Panc1 (cell line): ENCODE data around the gene SULT2B1. TPM values are rescaled to one million over a fixed set of nuclear protein-coding genes. Genes with fewer than 3 reads are reported as not detected.

Experiments used
- ATAC-seq: fragments of 200-7000 bp; cut with Tn5 transposase; 2 replicates; pipeline ENCODE4 v1.9.1; 2020; ENCODE audit warnings: mild to moderate bottlenecking, moderate library complexity
- BruUV-seq: library from RNA; stranded (reverse); fragments of 400-500 nt; replicated peaks from 2 replicates; lab custom pipeline; 2021; lab: Mats Ljungman, UMichigan
- CTCF ChIA-PET: fragments of 300-600 bp; sonication (Branson Sonifier 250); formaldehyde crosslinking; loops from one replicate; lab custom pipeline; 2022; ENCODE audit warnings: antibody characterized with exemption; lab: Charles Lee
- POLR2A ChIA-PET: fragments of 300-600 bp; sonication (Branson Sonifier 250); formaldehyde crosslinking; loops from one replicate; lab custom pipeline; 2022; ENCODE audit warnings: antibody characterized with exemption; lab: Charles Lee
- DNase-seq: peaks from one replicate; pipeline ENCODE4 v3.0.0-alpha.2; 2010; ENCODE audit warnings: low read depth, low spot score
- H3K27ac ChIP-seq: 2 replicates; pipeline ENCODE4 v1.5.1; 2011; ENCODE audit warnings: mild to moderate bottlenecking, low read length, inconsistent platforms
- H3K27me3 ChIP-seq: fragments of 200-500 bp; sonication (Bioruptor generic); 2 replicates; pipeline ENCODE4 v1.6.0; 2014; ENCODE audit warnings: low read length, inconsistent platforms; ENCODE audit not compliant: control insufficient read depth, insufficient read depth
- H3K36me3 ChIP-seq: fragments of 200-500 bp; sonication (Bioruptor generic); 2 replicates; pipeline ENCODE4 v1.5.1; 2014; ENCODE audit warnings: inconsistent platforms, mild to moderate bottlenecking, low read length, moderate library complexity; ENCODE audit not compliant: control insufficient read depth, insufficient read depth
- H3K4me1 ChIP-seq: 2 replicates; pipeline ENCODE4 v1.5.1; 2011; ENCODE audit warnings: inconsistent platforms, mild to moderate bottlenecking, low read length, moderate library complexity; ENCODE audit not compliant: control insufficient read depth, insufficient read depth
- H3K4me3 ChIP-seq, 2 experiments: 2 replicates each; pipeline ENCODE4 v1.5.1; 2011 to 2012; ENCODE audit warnings: low read depth in 2 of 2, low read length in 2 of 2, mild to moderate bottlenecking in 2 of 2, inconsistent platforms in 1 of 2, moderate library complexity in 1 of 2
- H3K9me3 ChIP-seq: fragments of 200-500 bp; sonication (Bioruptor generic); 2 replicates; pipeline ENCODE4 v1.5.1; 2014; ENCODE audit warnings: low read depth, mild to moderate bottlenecking, inconsistent platforms, low read length, moderate library complexity; ENCODE audit not compliant: control insufficient read depth, insufficient read depth
- CTCF ChIP-seq: fragments of 450-650 bp; IDR thresholded peaks from 2 replicates; pipeline ENCODE4 v1.5.1; 2017; ENCODE audit warnings: mild to moderate bottlenecking
- POLR2AphosphoS5 ChIP-seq: IDR thresholded peaks from 2 replicates; pipeline ENCODE4 v1.6.1; 2012; ENCODE audit warnings: mild to moderate bottlenecking, low read depth, low read length, moderate library complexity
- SIN3A ChIP-seq: IDR thresholded peaks from 2 replicates; pipeline ENCODE4 v1.6.1; 2012; ENCODE audit warnings: low read depth, mild to moderate bottlenecking, low read length, moderate library complexity, borderline replicate concordance; ENCODE audit not compliant: insufficient read depth
- TCF7L2 ChIP-seq: IDR thresholded peaks from 2 replicates; pipeline ENCODE4 v1.6.1; 2011; ENCODE audit warnings: mild to moderate bottlenecking, low read depth, low read length, inconsistent platforms
- in situ Hi-C: cut with HindIII; loops from 2 replicates; pipeline ENCODE4 v1.10.0; 2016; ENCODE audit warnings: low sequenced_read_pairs, low pct_unique_long_range_greater_than_20kb
- intact Hi-C: fragments of 100-400 bp; cut with micrococcal nuclease; formaldehyde crosslinking; loops from one replicate; pipeline ENCODE4 v1.10.0; 2022; ENCODE audit not compliant: unreplicated experiment
- total RNA-seq: library from RNA; stranded (reverse); gene quantifications from one replicate; pipeline ENCODE4 v1.2.1, GENCODE V29; 2021; ENCODE audit not compliant: unreplicated experiment
- TF ChIP-seq, protein P1 (sequence below), 2 experiments: IDR thresholded peaks; 2 replicates each; pipeline ENCODE4 v1.6.1; 2011 to 2012; ENCODE audit warnings: low read depth in 2 of 2, control low read depth in 1 of 2, low read length in 1 of 2, mild to moderate bottlenecking in 1 of 2, moderate library complexity in 1 of 2; ENCODE audit not compliant: insufficient read depth in 1 of 2

Gene SULT2B1
- total RNA-seq, 1 experiment from 2014 or later, result 3.6 TPM

DNA sequence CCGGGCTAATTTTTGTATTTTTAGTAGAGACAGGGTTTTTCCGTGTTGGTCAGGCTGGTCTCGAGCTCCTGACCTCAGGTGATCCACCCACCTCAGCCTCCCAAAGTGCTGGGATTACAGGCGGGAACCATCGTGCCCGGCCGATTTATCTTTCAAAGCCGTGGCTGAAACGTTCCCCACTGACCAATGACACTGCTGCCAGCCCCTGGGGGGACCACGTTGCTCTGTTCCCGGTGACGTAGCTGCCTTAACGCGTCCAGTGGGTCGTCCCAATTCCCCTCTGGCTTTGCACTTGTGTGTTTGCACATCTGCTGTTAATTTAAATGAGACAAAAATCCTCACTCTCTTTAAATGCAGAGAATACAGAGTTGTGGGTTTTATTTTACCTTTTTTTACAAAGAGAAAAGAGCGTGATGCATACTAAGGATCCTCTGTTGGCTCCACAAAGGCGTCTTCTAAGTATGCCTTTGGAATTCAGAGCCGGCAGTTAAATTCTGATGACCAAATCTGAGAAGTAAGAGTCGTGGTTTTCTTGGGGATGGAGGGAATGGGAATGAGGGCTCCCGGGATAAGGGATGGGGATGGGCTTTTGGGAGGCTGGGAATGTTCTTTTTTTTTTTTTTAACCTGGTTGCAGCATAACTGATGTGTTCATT lies 21.8 kb upstream of the SULT2B1 start:
- in situ Hi-C loops (no loop called here), intact Hi-C loops (no loop called here)
- DNase-seq (no peak), ATAC-seq (no peak)
- BruUV-seq, result no TSS peak
- Histone ChIP-seq H3K36me3 (no peaks in the 10 kb centered on the region), H3K9me3 (peaks cover 3% of the 10 kb centered on the region; the same call in 1 of the 2 replicates), H3K4me1 (peaks cover 4% of the 10 kb centered on the region), H3K27me3 (no peaks in the 10 kb centered on the region), H3K27ac (peak overlapping the region; percentile 17; the same call in 1 of the 2 replicates), H3K4me3 (no peak overlapping the region)
- TF ChIP-seq POLR2AphosphoS5 (no peak), TCF7L2 (no peak), SIN3A (no peak), CTCF (no peak)
- TF ChIP-seq, protein P1, sequence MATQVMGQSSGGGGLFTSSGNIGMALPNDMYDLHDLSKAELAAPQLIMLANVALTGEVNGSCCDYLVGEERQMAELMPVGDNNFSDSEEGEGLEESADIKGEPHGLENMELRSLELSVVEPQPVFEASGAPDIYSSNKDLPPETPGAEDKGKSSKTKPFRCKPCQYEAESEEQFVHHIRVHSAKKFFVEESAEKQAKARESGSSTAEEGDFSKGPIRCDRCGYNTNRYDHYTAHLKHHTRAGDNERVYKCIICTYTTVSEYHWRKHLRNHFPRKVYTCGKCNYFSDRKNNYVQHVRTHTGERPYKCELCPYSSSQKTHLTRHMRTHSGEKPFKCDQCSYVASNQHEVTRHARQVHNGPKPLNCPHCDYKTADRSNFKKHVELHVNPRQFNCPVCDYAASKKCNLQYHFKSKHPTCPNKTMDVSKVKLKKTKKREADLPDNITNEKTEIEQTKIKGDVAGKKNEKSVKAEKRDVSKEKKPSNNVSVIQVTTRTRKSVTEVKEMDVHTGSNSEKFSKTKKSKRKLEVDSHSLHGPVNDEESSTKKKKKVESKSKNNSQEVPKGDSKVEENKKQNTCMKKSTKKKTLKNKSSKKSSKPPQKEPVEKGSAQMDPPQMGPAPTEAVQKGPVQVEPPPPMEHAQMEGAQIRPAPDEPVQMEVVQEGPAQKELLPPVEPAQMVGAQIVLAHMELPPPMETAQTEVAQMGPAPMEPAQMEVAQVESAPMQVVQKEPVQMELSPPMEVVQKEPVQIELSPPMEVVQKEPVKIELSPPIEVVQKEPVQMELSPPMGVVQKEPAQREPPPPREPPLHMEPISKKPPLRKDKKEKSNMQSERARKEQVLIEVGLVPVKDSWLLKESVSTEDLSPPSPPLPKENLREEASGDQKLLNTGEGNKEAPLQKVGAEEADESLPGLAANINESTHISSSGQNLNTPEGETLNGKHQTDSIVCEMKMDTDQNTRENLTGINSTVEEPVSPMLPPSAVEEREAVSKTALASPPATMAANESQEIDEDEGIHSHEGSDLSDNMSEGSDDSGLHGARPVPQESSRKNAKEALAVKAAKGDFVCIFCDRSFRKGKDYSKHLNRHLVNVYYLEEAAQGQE (IDR thresholded peaks at IDR 0.05; ENCODE audit: insufficient read depth in 1 of 2, low read depth in 2 of 2, low read length in 1 of 2), result no peak
- ChIA-PET POLR2A (interaction anchor here (0.6 kb wide), 1 partner anchor 37 kb away, joined by 3 read pairs; no protein-coding TSS in a partner anchor), CTCF (no interaction called here)

DNA sequence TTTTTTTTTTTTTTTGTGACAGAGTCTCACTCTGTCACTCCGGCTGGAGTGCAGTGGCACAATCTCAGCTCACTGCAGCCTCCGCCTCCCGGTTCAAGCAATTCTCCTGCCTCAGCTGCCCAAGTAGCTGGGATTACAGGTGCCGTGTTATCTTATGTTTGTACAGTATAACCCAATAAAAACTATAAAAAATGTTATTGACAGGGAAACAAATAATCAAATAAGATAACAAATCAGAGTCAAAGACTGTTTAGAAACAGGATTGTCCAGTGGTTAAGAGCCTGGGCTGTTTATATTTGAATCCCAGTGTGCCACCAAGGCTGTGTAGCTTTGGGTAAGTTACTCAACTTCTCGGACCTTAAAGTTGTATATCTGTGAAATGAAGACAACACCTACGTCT lies 21.2 kb upstream of the SULT2B1 start:
- no TSS peak for BruUV-seq
- Histone ChIP-seq H3K36me3 (no peaks in the 10 kb centered on the region), H3K27ac (no peak overlapping the region), H3K4me3 (no peak overlapping the region), H3K4me1 (peaks cover 4% of the 10 kb centered on the region), H3K9me3 (peaks cover 3% of the 10 kb centered on the region; the same call in 1 of the 2 replicates), H3K27me3 (no peaks in the 10 kb centered on the region)
- ChIA-PET CTCF (no interaction called here), POLR2A (interaction anchor here (0.6 kb wide), 1 partner anchor 37 kb away, joined by 3 read pairs; no protein-coding TSS in a partner anchor)
- ATAC-seq, result no peak
- in situ Hi-C loops (no loop called here), intact Hi-C loops (no loop called here)
- no peak for DNase-seq
- TF ChIP-seq, protein P1 (IDR thresholded peaks at IDR 0.05; ENCODE audit: insufficient read depth in 1 of 2, low read depth in 2 of 2, low read length in 1 of 2), result no peak
- TF ChIP-seq SIN3A (no peak), TCF7L2 (no peak), POLR2AphosphoS5 (no peak), CTCF (no peak)
